Left lobe of liver (tissue), 2 donors: Measurements from ENCODE around the gene CD2AP. TPM values are rescaled to one million over a fixed set of nuclear protein-coding genes. Genes with fewer than 3 reads are reported as not detected.
"Not testable (repeated sequence)": the region's sequence is repeated elsewhere in the genome, so short reads cannot be mapped to it uniquely, and the experiment has no call there.

Experiments
- ATAC-seq: fragments of 200-7000 bp; cut with Tn5 transposase; one replicate; pipeline ENCODE4 v1.9.1; 2020; ENCODE audit warnings: mild to moderate bottlenecking, moderate library complexity
- DNase-seq: peaks from one replicate; pipeline ENCODE4 v3.0.0-alpha.2; 2020; ENCODE audit warnings: low spot score
- total RNA-seq: library from RNA; stranded (reverse); gene quantifications from one replicate; pipeline ENCODE4 v1.2.1, GENCODE V29; 2021
- donor health status: DM: no; HTN: no; CAD: no; lungs with moderate emphysema.
- donor health status: DM: no; HTN: yes; CAD: no.

The CD2AP gene
- 10.7 TPM for total RNA-seq

GRCh38 chr6:47477497-47478232 is at the start of gene CD2AP:
Gene CD2AP, plus strand, starts transcription at chr6:47477789. Its CDS starts 456 bp downstream, at chr6:47478245.
- ATAC-seq = peak; percentile 90

DNA sequence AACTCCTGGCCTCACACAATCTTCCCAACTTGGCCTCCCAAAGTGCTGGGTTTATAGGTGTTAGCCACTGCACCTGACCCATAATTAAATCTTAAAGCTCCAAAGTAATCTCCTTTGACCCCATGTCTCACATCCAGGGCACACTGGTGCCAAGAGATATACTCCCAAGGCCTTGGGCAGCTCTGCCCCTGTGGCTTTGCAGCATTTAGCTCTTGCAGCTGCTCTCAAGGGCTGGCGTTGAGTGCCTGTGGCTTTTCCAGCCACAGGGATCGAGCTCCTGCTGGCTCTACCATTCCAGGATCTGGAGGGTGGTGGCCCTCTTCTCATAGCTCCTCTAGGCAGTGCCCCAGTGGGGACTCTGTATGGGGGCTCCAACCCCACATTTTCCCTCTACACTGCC is 49.3 kb upstream of the CD2AP start:
- DNase-seq (no peak), ATAC-seq (no peak)

More at GRCh38 chr6:47477497-47478232, at the start of gene CD2AP:
- DNase-seq = peak; percentile 90

DNA sequence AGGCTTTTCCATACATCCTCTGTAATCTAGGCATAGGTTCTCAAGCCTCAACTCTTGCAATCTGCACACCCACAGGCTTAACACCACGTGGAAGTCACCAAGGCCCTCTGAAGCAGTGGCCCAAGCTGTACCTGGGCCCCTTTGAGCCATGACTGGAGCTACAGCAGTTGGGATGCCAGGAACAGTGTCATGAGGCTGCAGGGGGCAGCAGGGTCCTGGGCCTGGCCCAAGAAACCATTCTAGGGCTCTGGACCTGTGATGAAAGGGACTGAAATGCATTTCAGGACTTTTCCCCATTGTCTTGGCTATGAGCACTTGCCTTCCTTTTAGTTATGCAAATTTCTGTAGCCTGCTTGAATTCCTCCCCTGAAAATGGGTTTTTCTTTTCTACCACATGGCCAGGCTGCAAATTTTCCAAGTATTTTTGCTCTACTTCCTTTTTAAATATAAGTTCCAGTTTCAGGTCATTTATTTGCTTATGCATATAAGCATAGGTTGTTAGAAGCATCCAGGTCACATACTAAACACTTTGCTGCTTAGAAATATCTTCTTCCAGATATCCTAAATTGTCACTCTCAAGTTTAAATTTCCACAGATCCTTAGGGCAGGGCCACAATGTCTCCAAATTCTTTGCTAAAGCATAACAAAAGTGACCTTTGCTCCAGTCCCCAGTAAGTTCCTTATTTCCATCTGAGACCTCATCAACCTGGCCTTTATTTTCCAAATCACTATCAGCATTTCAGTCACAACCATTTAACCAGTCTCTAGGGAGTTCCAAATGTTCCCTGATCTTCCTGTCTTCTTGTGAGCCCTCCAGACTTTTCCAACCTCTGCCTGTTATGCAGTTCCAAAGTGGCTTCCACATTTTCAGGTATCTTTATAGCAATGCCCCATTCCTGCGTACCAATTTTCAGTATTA is 48.6 kb upstream of the CD2AP start:
- DNase-seq (no peak), ATAC-seq (no peak)

- no peak for DNase-seq
- ATAC-seq = peak; percentile 85
Measured at GRCh38 chr6:47434372-47435253, 43.0 kb upstream of the CD2AP start.

GRCh38 chr6:47435254-47435612 is 42.4 kb upstream of the CD2AP start:
- no peak for DNase-seq
- ATAC-seq = no peak

- DNase-seq = no peak
- peak; percentile 35 for ATAC-seq
Measured at GRCh38 chr6:47437592-47437991, 40.0 kb upstream of the CD2AP start.

DNA sequence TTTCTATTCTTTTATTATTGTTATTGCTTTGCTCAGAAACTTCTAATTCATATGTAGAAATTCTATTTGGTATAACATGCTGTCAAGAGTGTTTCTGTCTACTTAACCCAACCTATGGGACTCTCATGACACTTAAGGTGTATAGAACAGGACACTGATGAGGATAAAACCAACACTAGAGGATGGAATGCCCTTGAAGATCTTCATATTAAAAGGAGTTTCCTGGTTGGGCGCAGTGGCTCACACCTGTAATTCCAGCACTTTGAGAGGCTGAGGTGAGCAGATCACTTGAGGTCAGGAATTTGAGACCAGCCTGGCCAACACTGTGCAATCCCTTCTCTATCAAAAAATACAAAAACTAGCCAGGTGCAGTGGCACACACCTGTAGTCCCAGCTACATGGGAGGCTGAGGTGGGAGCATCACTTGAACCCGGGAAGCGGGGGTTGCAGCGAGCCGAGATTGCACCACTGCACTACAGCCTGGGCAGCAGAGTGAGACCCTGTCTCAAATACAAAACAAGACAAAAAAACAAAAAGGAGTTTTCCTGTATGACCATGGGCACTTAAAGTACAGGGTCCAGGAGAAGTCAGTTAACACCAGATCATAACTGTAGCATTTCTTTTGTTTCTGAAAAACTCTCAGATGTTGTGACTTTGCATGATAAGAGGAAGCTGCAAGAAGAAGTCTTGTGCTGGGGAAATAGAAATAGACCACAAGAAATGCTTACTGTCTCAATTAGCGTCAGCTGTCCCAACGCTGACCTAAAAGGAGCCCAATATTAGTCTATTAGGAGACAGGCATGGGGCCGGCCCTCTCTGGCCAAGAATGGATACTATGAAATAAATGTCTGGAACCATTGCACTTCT is 38.9 kb upstream of the CD2AP start:
- DNase-seq = no peak
- peak; percentile 39 for ATAC-seq

DNA sequence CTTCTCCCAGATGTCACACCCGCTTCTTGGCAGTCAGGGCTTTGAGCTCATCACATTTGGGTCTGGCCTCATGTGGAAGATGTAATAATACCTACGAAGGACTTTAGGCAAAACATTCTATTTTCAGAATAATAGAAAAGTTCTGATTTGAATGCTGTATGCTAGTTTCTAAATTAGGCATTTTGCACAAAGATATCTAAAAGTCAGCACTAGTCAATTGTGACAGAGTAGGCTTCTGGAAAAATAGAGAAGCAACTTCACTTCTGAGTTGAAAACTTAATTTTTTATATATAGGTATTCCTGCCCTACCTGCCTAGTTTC is 38.3 kb upstream of the CD2AP start:
- no peak for DNase-seq
- no peak for ATAC-seq

- ATAC-seq (no peak), DNase-seq (no peak)
Measured at GRCh38 chr6:47440719-47441118, 36.9 kb upstream of the CD2AP start.

- ATAC-seq, DNase-seq: not testable (repeated sequence)
Measured at GRCh38 chr6:47444964-47445363, 32.6 kb upstream of the CD2AP start.

GRCh38 chr6:47446669-47447330 is 30.8 kb upstream of the CD2AP start:
- DNase-seq (no peak), ATAC-seq (no peak)

GRCh38 chr6:47447722-47448121 is 29.9 kb upstream of the CD2AP start:
- ATAC-seq = peak; percentile 80
- no peak for DNase-seq

GRCh38 chr6:47451162-47451561 is 26.4 kb upstream of the CD2AP start:
- DNase-seq (no peak), ATAC-seq (no peak)

DNA sequence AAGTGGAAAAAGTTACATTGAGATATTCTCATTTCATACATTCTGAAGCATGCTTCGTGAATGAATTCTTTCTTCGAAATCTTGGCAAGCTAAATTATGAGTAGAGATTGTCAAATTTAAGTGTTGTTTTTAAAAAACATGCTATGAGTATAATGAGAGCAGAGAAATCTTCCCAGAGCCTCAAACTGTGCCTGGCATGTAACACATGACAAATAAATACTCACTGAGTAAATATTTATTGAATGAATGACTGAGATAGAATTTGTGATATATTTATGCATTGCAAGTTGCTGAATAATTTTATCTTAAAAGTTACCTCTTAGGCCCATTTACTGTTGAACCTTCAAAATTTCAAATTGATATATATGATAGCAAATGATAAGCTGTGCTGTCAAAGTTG is 24.7 kb upstream of the CD2AP start:
- DNase-seq = no peak
- no peak for ATAC-seq

DNA sequence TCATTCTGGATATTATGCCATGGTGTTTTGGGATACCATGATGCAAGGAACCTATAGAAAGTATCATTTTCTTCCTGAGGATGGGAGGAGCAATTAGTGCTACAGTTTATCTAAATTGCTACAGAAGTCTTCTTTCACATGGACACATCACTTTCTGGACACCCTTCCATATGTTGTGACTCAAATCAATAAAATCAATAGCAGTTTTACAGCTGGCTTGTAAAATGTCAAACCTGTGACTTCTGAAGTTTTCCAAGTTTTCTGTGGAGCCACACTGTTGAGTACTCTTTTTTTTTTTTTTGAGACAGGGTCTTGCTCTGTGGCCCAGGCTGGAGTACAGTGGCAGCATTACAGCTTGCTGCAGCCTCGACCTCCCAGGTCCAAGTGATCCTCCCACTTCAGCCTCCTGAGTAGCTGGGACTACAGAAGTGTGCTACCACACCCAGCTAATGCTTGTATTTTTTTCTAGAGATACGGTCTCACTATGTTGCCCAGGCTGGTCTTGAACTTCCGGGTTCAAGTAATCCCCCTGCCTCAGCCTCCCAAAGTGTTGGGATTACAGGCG is 24.1 kb upstream of the CD2AP start:
- DNase-seq = no peak

GRCh38 chr6:47454713-47455396 is 22.7 kb upstream of the CD2AP start:
- no peak for ATAC-seq
- no peak for DNase-seq

More for the DNA sequence above, 24.1 kb upstream of the CD2AP start:
- ATAC-seq = no peak

GRCh38 chr6:47455533-47456209 is 21.9 kb upstream of the CD2AP start:
- ATAC-seq = peak; percentile 30
- DNase-seq = no peak

DNA sequence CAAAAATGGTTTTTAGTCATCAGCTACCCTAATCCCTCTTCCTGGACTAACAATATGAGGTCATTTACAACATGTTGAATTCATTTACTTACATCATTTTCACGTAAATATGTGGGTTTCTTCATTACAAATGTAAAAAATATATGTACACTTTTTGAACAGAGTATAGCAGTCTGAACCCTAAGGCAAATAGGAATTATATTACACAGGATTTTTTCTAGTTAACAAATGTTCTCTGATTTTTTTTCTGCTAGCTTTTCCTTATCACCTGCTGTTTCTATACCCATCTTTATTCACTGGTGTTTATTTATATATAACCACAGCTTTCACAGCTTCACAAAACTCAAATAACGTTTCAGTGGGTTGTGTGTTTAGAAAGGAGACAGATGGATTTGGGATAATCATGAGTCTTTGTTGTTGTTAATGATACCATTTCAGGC is 21.0 kb upstream of the CD2AP start:
- no peak for DNase-seq
- ATAC-seq = no peak
